Superior temporal gyrus (tissue), 1 donor: Measurements from ENCODE around the gene MT3.

Experiments used
- DNase-seq: peaks from one replicate; pipeline ENCODE4 v3.0.0-alpha.2; 2016; ENCODE audit errors: extremely low spot score

MT3 gene

GRCh38 chr16:56631197-56631596 lies 41.9 kb downstream of the MT3 start:
- DNase-seq: no peak

- no peak for DNase-seq
Measured at GRCh38 chr16:56631832-56632155, 42.5 kb downstream of the MT3 start.

DNA sequence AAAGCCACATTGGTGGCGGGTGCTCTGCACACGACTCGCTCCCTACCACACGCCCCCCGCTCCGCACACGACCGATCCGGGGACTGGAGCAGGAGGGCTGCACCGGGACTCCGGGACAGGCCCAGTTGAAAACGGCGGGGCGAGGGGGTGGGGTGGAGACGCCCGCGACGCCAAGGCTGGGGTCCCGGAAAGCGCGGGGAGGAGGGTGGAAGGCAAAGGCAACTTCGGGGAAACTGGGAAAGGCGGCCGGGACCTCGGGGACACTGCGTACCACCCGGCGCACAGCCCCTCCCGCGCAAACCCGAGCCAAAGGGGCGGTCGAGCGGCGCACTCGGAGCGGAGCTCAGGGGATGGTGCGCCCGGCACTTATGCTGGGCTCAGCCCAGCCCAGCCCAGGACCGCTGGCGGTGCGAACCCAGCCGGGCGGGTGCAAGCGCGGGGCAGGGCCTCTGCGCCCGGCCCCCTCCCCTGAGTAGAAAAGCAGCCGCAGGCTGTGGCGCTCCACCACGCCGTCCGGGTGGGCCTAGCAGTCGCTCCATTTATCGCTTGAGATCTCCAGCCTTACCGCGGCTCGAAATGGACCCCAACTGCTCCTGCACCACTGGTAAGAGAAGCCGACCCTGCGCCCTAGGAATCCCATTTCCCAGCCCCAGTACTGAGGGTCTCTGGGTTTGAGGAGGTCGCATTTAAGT lies 43.0 kb downstream of the MT3 start, which contains the start of gene MT1M:
Gene MT1M (plus strand): TSS at position 504 of the 692 bp plus-strand sequence. CDS start 73 bp downstream, at position 577.
- DNase-seq: peak; percentile 21

DNA sequence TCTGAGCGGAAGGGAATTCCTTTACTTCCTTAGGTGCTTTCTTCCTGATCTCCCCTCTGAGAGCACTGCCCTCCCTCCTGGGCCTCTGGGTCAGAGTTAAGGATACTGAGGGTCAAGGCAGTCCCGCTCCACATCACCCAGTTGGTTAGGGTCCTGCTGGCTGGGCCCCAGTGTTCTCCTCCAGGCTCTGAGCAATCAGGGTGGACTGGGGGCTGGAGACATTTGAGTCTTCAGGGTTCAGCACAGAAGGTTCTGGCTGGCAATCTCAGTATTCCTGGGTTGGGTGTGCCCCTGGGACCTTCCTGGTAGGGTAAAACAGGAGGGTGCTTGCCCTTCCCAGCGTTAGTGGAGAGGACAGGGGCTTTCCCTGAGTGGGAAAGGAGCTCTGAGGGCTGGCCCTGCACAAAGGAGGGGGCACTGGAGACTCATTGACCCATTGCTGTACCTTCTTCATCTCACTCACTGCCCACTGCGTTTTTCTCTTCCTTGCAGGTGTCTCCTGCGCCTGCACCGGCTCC lies 43.6 kb downstream of the MT3 start:
- no peak for DNase-seq

DNA sequence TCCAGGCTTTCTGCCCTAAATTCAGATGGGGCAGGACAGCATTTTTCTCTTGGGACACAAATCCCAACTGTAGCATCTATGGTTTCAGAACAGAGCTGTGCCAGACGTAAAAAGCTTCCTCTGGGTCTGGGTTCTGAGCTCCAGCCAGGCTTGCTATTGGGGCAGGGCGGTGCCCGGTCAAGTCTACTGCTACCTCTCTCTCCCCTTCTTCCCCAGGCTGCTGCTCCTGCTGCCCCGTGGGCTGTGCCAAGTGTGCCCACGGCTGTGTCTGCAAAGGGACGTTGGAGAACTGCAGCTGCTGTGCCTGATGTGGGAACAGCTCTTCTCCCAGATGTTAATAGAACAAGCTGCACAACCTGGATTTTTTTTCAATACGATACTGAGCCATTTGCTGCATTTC lies 44.2 kb downstream of the MT3 start:
- DNase-seq: no peak

DNA sequence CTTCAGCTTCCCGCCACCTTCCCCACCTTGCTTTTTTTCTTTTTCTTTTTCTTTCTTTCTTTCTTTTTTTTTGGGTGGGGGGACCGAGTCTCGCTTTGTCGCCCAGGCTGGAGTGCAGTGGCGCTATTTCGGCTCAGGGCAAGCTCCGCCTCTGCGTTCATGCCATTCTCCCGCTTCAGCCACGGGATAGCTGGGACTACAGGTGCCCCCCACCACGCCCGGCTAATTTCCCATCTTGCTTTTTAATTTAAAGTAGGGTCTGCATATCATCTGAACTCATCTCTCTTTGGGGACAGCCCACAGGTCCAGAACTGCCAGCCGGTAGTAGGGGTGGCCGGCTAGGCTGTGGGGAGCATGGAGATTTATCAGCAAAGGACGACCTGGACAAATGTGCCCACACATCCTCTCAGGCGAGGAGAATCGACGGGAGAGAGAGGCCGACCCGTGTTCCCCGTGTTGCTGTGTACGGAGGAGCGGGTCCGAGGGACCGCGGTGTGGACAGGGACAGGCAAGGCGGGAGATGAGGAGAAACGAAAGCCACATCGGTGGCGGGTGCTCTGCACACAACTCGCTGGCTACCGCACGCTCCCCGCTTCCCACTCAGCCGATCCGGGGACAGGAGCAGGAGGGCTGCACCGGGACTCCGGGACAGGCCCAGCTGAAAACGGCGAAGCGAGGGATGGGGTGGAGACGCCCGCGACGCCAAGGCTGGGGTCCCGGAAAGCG lies 45.5 kb downstream of the MT3 start:
- DNase-seq: no peak

GRCh38 chr16:56635441-56635967 lies 46.2 kb downstream of the MT3 start:
- DNase-seq: no peak

GRCh38 chr16:56636616-56637413 lies 47.5 kb downstream of the MT3 start:
- no peak for DNase-seq

GRCh38 chr16:56637814-56638750 lies 48.8 kb downstream of the MT3 start, which contains the start of gene MT1A:
MT1A (plus strand) TSS chr16:56638666; CDS start chr16:56638739, 73 bp downstream.
- DNase-seq: no peak

DNA sequence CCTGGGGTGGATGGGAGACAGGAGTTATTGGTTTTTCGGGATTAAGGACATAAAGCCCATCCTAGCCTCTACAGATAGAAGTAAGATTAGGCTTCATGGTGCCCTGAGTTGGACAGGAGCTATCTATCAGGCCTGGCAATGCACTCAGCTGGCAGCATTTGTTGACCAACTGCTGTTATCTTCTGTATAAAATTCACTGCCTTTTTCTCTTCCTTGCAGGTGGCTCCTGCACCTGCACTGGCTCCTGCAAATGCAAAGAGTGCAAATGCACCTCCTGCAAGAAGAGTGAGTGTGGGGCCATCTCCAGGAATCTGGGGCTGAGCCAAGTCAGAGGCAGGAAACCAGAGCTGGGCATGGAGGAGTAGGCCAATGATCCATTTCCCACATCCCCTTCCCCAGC lies 49.7 kb downstream of the MT3 start:
- DNase-seq: no peak

DNA sequence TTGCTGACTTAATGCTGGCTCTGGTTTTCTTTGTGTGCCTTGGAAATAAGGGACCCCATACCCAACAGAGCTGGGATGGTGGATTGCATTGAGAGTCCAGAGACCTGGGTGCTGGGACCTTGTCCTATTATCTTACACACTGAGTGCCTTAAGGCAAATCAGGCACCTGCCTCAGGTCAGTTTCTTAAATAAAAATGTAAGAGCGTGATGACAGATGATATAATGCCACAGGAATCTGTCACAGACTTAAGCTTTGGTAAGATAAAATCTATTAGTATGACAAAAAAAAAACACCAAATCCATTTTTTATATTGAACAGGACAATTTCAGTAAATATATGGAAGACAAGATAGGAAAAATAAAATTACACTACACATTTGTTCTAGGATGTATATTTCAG lies 50.7 kb downstream of the MT3 start:
- DNase-seq: no peak
